ENCODE data around the gene BCL2L14.
A peak's percentile ranks its signal among the peaks of the same experiment; 100 is the strongest.

Gene BCL2L14

GRCh38 chr12:12070674-12071656, at the start of gene BCL2L14:
TSS of gene BCL2L14 (plus strand) at chr12:12070939. CDS start at chr12:12079306, 8,367 bp downstream.
- DNase-seq = no peak

- DNase-seq = no peak
Observed at GRCh38 chr12:12022306-12022936, 48.3 kb upstream of the BCL2L14 start.

- DNase-seq = no peak
Observed at GRCh38 chr12:12023456-12023855, 47.3 kb upstream of the BCL2L14 start.

GRCh38 chr12:12024911-12025682, 45.6 kb upstream of the BCL2L14 start:
- no peak for DNase-seq

- DNase-seq = no peak
Observed at GRCh38 chr12:12025799-12026386, 44.8 kb upstream of the BCL2L14 start.

- no peak for DNase-seq
Observed at GRCh38 chr12:12028668-12029402, 41.9 kb upstream of the BCL2L14 start.

GRCh38 chr12:12029653-12030052, 41.1 kb upstream of the BCL2L14 start:
- no peak for DNase-seq

- DNase-seq = no peak
Observed at GRCh38 chr12:12032260-12032791, 38.4 kb upstream of the BCL2L14 start.

- peak in 3 of 4 experiments; percentile 37 to 60 (median 48) for DNase-seq
Observed at GRCh38 chr12:12032851-12033797, 37.6 kb upstream of the BCL2L14 start.

- no peak for DNase-seq
Observed at GRCh38 chr12:12033824-12034223, 36.9 kb upstream of the BCL2L14 start.

GRCh38 chr12:12034344-12034743, 36.4 kb upstream of the BCL2L14 start:
- no peak for DNase-seq

- DNase-seq = no peak
Observed at GRCh38 chr12:12035229-12035628, 35.5 kb upstream of the BCL2L14 start.

GRCh38 chr12:12036901-12037300, 33.8 kb upstream of the BCL2L14 start:
- no peak for DNase-seq

- no peak for DNase-seq
Observed at GRCh38 chr12:12039897-12040296, 30.8 kb upstream of the BCL2L14 start.

- DNase-seq = no peak
Observed at GRCh38 chr12:12046401-12046800, 24.3 kb upstream of the BCL2L14 start.

- no peak for DNase-seq
Observed at GRCh38 chr12:12047682-12048081, 23.1 kb upstream of the BCL2L14 start.

GRCh38 chr12:12048266-12048665, 22.5 kb upstream of the BCL2L14 start:
- no peak for DNase-seq

GRCh38 chr12:12048714-12049113, 22.0 kb upstream of the BCL2L14 start:
- DNase-seq = no peak

- DNase-seq = no peak
Observed at GRCh38 chr12:12051668-12052067, 19.1 kb upstream of the BCL2L14 start.

- DNase-seq = no peak
Observed at GRCh38 chr12:12054993-12055392, 15.7 kb upstream of the BCL2L14 start.

- no peak for DNase-seq
Observed at GRCh38 chr12:12056951-12057350, 13.8 kb upstream of the BCL2L14 start.
